K562 (cell line): ENCODE measurements around the gene LRP6. TPM values are rescaled to one million over a fixed set of nuclear protein-coding genes. Genes with fewer than 3 reads are reported as not detected.

Experiments used
- CBFB ChIP-seq: sonication (generic); formaldehyde crosslinking; IDR thresholded peaks from 2 replicates; pipeline ENCODE4 v1.4.0; 2020; ENCODE audit warnings: mild to moderate bottlenecking, missing genetic modification reagents
- EHMT2 ChIP-seq: fragments of 450-650 bp; IDR thresholded peaks from 2 replicates; pipeline ENCODE4 v1.6.1; 2018; ENCODE audit warnings: antibody characterized with exemption
- HMGN3 ChIP-seq: IDR thresholded peaks from 2 replicates; pipeline ENCODE4 v1.6.1; 2011; ENCODE audit warnings: borderline replicate concordance, low read depth, mild to moderate bottlenecking, mixed read lengths, low read length; ENCODE audit not compliant: insufficient read length; ENCODE audit errors: extremely low read depth
- SIX5 ChIP-seq, 2 experiments: IDR thresholded peaks; 2 replicates each; pipeline ENCODE4 v1.6.1; 2011; ENCODE audit warnings: low read length in 2 of 2, borderline replicate concordance in 1 of 2, low read depth in 1 of 2, mild to moderate bottlenecking in 1 of 2, moderate library complexity in 1 of 2; ENCODE audit not compliant: insufficient read depth in 1 of 2
- SRSF7 ChIP-seq: fragments of 200-400 bp; formaldehyde crosslinking; optimal IDR thresholded peaks from 2 replicates; pipeline ENCODE3; 2017; ENCODE audit warnings: mild to moderate bottlenecking, low read depth, low read length
- ZBED1 ChIP-seq: IDR thresholded peaks from 2 replicates; pipeline ENCODE4 v1.6.1; 2014
- ZC3H8 ChIP-seq: fragments of 450-650 bp; IDR thresholded peaks from 2 replicates; pipeline ENCODE4 v1.6.1; 2017
- ZNF23 ChIP-seq: fragments of 250-450 bp; sonication (Bioruptor Pico); IDR thresholded peaks from 2 replicates; pipeline ENCODE4 v1.4.0; 2020; ENCODE audit warnings: mild to moderate bottlenecking
- ZNF507 ChIP-seq: conservative IDR thresholded peaks from 2 replicates; pipeline ENCODE4 v1.6.1; 2017; ENCODE audit warnings: missing genetic modification characterization, missing compliant biosample characterization
- ZNF764 ChIP-seq: fragments of 250-450 bp; sonication (Bioruptor Pico); IDR thresholded peaks from 2 replicates; pipeline ENCODE4 v1.4.0; 2020; ENCODE audit warnings: low read depth, mild to moderate bottlenecking, moderate library complexity
- polyA plus RNA-seq, 8 experiments: library from polyadenylated mRNA; depleted of rRNA in 4 of 8; stranded (reverse) in 5 of 8; unstranded in 3 of 8; fragments of >200 nt; fragmentation: Nextera tagmentation in 2 of 8; fragmentation: Illumina TruSeq in 1 of 8; extraction: Ambion mirVana in 2 of 8; extraction: Trizol in 1 of 8; gene quantifications; 2 replicates each; pipeline versions ENCODE4 v1.2.1 to v1.2.3, GENCODE V29; 2011 to 2014; ENCODE audit warnings: inconsistent platforms in 1 of 8, missing spikeins in 1 of 8
- total RNA-seq, 7 experiments: library from RNA; depleted of rRNA in 6 of 7; stranded (reverse); fragments of >200 nt in 6 of 7; fragmentation: Illumina TruSeq in 2 of 7; extraction: Trizol in 2 of 7; gene quantifications; 2 replicates each; pipeline versions ENCODE4 v1.2.1 to v1.2.3, GENCODE V29; 2011 to 2021; ENCODE audit warnings: low replicate concordance in 1 of 7
- TF ChIP-seq, protein P1 (sequence below): fragments of 200-600 bp; sonication (generic); IDR thresholded peaks from one replicate; pipeline ENCODE4 v1.6.1; 2012; ENCODE audit warnings: mild to moderate bottlenecking, low read depth, low read length, inconsistent platforms
- TF ChIP-seq, protein P2 (sequence below), 2 experiments: fragments of 450-650 bp; IDR thresholded peaks; 2 replicates each; pipeline ENCODE4 v1.6.1; 2016
- TF ChIP-seq, protein P3 (sequence below): fragments of 450-650 bp; formaldehyde crosslinking; IDR thresholded peaks from 2 replicates; pipeline ENCODE4 v1.4.0; 2022; ENCODE audit warnings: missing genetic modification characterization

Gene LRP6
- total and polyA plus RNA-seq, 9 of the 15 experiments (the other 6 are each of a cell fraction or from before 2014, with no cell fraction given), result 3.0 to 17.0 (median 10.8) TPM

GRCh38 chr12:12190087-12190809, 76.6 kb downstream of the LRP6 start (continued):
- TF ChIP-seq, protein P1, sequence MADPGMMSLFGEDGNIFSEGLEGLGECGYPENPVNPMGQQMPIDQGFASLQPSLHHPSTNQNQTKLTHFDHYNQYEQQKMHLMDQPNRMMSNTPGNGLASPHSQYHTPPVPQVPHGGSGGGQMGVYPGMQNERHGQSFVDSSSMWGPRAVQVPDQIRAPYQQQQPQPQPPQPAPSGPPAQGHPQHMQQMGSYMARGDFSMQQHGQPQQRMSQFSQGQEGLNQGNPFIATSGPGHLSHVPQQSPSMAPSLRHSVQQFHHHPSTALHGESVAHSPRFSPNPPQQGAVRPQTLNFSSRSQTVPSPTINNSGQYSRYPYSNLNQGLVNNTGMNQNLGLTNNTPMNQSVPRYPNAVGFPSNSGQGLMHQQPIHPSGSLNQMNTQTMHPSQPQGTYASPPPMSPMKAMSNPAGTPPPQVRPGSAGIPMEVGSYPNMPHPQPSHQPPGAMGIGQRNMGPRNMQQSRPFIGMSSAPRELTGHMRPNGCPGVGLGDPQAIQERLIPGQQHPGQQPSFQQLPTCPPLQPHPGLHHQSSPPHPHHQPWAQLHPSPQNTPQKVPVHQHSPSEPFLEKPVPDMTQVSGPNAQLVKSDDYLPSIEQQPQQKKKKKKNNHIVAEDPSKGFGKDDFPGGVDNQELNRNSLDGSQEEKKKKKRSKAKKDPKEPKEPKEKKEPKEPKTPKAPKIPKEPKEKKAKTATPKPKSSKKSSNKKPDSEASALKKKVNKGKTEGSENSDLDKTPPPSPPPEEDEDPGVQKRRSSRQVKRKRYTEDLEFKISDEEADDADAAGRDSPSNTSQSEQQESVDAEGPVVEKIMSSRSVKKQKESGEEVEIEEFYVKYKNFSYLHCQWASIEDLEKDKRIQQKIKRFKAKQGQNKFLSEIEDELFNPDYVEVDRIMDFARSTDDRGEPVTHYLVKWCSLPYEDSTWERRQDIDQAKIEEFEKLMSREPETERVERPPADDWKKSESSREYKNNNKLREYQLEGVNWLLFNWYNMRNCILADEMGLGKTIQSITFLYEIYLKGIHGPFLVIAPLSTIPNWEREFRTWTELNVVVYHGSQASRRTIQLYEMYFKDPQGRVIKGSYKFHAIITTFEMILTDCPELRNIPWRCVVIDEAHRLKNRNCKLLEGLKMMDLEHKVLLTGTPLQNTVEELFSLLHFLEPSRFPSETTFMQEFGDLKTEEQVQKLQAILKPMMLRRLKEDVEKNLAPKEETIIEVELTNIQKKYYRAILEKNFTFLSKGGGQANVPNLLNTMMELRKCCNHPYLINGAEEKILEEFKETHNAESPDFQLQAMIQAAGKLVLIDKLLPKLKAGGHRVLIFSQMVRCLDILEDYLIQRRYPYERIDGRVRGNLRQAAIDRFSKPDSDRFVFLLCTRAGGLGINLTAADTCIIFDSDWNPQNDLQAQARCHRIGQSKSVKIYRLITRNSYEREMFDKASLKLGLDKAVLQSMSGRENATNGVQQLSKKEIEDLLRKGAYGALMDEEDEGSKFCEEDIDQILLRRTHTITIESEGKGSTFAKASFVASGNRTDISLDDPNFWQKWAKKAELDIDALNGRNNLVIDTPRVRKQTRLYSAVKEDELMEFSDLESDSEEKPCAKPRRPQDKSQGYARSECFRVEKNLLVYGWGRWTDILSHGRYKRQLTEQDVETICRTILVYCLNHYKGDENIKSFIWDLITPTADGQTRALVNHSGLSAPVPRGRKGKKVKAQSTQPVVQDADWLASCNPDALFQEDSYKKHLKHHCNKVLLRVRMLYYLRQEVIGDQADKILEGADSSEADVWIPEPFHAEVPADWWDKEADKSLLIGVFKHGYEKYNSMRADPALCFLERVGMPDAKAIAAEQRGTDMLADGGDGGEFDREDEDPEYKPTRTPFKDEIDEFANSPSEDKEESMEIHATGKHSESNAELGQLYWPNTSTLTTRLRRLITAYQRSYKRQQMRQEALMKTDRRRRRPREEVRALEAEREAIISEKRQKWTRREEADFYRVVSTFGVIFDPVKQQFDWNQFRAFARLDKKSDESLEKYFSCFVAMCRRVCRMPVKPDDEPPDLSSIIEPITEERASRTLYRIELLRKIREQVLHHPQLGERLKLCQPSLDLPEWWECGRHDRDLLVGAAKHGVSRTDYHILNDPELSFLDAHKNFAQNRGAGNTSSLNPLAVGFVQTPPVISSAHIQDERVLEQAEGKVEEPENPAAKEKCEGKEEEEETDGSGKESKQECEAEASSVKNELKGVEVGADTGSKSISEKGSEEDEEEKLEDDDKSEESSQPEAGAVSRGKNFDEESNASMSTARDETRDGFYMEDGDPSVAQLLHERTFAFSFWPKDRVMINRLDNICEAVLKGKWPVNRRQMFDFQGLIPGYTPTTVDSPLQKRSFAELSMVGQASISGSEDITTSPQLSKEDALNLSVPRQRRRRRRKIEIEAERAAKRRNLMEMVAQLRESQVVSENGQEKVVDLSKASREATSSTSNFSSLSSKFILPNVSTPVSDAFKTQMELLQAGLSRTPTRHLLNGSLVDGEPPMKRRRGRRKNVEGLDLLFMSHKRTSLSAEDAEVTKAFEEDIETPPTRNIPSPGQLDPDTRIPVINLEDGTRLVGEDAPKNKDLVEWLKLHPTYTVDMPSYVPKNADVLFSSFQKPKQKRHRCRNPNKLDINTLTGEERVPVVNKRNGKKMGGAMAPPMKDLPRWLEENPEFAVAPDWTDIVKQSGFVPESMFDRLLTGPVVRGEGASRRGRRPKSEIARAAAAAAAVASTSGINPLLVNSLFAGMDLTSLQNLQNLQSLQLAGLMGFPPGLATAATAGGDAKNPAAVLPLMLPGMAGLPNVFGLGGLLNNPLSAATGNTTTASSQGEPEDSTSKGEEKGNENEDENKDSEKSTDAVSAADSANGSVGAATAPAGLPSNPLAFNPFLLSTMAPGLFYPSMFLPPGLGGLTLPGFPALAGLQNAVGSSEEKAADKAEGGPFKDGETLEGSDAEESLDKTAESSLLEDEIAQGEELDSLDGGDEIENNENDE, result no peak
- TF ChIP-seq, protein P2, sequence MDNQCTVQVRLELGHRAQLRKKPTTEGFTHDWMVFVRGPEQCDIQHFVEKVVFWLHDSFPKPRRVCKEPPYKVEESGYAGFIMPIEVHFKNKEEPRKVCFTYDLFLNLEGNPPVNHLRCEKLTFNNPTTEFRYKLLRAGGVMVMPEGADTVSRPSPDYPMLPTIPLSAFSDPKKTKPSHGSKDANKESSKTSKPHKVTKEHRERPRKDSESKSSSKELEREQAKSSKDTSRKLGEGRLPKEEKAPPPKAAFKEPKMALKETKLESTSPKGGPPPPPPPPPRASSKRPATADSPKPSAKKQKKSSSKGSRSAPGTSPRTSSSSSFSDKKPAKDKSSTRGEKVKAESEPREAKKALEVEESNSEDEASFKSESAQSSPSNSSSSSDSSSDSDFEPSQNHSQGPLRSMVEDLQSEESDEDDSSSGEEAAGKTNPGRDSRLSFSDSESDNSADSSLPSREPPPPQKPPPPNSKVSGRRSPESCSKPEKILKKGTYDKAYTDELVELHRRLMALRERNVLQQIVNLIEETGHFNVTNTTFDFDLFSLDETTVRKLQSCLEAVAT (IDR thresholded peaks at IDR 0.05), result no peak
- TF ChIP-seq SIX5 (IDR thresholded peaks at IDR 0.05; ENCODE audit: borderline replicate concordance in 1 of 2, insufficient read depth in 1 of 2, low read depth in 1 of 2, low read length in 2 of 2) (no peak), ZNF23 (CRISPR knock-in tag) (no peak), CBFB (no peak), ZNF764 (no peak), EHMT2 (no peak), HMGN3 (no peak), ZNF507 (tag) (no peak), ZBED1 (no peak), SRSF7 (no peak), ZC3H8 (no peak)
- TF ChIP-seq, protein P3, sequence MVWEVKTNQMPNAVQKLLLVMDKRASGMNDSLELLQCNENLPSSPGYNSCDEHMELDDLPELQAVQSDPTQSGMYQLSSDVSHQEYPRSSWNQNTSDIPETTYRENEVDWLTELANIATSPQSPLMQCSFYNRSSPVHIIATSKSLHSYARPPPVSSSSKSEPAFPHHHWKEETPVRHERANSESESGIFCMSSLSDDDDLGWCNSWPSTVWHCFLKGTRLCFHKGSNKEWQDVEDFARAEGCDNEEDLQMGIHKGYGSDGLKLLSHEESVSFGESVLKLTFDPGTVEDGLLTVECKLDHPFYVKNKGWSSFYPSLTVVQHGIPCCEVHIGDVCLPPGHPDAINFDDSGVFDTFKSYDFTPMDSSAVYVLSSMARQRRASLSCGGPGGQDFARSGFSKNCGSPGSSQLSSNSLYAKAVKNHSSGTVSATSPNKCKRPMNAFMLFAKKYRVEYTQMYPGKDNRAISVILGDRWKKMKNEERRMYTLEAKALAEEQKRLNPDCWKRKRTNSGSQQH (CRISPR knock-in tag), result no peak
